Mucosa of descending colon (tissue), 3 donors: ENCODE measurements around the gene CORO1C. TPM values are rescaled to one million over a fixed set of nuclear protein-coding genes. Genes with fewer than 3 reads are reported as not detected.

Experiments
- ATAC-seq: fragments of 200-7000 bp; cut with Tn5 transposase; one replicate; pipeline ENCODE4 v1.9.1; 2020; ENCODE audit warnings: mild to moderate bottlenecking, moderate library complexity
- DNase-seq, 3 donors: peaks; one replicate each; pipeline ENCODE4 v3.0.0-alpha.2; 2020
- H3K36me3 ChIP-seq: fragments of 200-600 bp; one replicate; pipeline ENCODE4 v1.8.0; 2021; ENCODE audit warnings: low read depth, mild to moderate bottlenecking
- H3K4me1 ChIP-seq: fragments of 200-600 bp; one replicate; pipeline ENCODE4 v1.8.0; 2021; ENCODE audit warnings: low read depth, mild to moderate bottlenecking
- H3K4me3 ChIP-seq: fragments of 200-600 bp; one replicate; pipeline ENCODE4 v1.8.0; 2021; ENCODE audit warnings: mild to moderate bottlenecking
- H3K9me3 ChIP-seq: fragments of 200-600 bp; one replicate; pipeline ENCODE4 v1.8.0; 2021; ENCODE audit warnings: mild to moderate bottlenecking
- intact Hi-C, 2 donors: fragments of 100-400 bp; cut with DNase I in 1 of 2; cut with micrococcal nuclease in 1 of 2; formaldehyde crosslinking; loops; one replicate each; pipeline versions ENCODE4 v1.11.0 to v1.11.1; 2022; cut with DNase I, micrococcal nuclease
- total RNA-seq, 3 donors: library from RNA; stranded (reverse); fragmentation: NEBNext Ultra II Directional in 2 of 3; extraction: Animal tissue kit (Norgen Biotek cat#: 25700) in 2 of 3; gene quantifications; one replicate each; pipeline versions ENCODE4 v1.2.1 to v1.2.4, GENCODE V29; 2021 to 2023
- TF ChIP-seq, protein P1 (sequence below): fragments of 200-600 bp; IDR thresholded peaks from one replicate; pipeline ENCODE4 v1.8.0; 2022; ENCODE audit warnings: antibody characterized with exemption, mild to moderate bottlenecking
- donor health status: DM: no; HTN: no; CAD: no; lungs with moderate emphysema.
- donor health status: DM: no; HTN: no; CAD: no.
- donor health status: DM: no; HTN: yes; CAD: no.

Gene CORO1C
- total RNA-seq, 3 donors from 2014 or later = 80.5 to 328 (median 123) TPM

GRCh38 chr12:108699955-108700563 lies 31.3 kb downstream of the CORO1C start:
- Histone ChIP-seq H3K4me1 (peaks cover 6% of the 10 kb centered on the region), H3K4me3 (no peak overlapping the region), H3K9me3 (no peaks in the 10 kb centered on the region), H3K36me3 (no peaks in the 10 kb centered on the region)
- intact Hi-C loops = no loop called here
- no peak for ATAC-seq
- TF ChIP-seq, protein P1, sequence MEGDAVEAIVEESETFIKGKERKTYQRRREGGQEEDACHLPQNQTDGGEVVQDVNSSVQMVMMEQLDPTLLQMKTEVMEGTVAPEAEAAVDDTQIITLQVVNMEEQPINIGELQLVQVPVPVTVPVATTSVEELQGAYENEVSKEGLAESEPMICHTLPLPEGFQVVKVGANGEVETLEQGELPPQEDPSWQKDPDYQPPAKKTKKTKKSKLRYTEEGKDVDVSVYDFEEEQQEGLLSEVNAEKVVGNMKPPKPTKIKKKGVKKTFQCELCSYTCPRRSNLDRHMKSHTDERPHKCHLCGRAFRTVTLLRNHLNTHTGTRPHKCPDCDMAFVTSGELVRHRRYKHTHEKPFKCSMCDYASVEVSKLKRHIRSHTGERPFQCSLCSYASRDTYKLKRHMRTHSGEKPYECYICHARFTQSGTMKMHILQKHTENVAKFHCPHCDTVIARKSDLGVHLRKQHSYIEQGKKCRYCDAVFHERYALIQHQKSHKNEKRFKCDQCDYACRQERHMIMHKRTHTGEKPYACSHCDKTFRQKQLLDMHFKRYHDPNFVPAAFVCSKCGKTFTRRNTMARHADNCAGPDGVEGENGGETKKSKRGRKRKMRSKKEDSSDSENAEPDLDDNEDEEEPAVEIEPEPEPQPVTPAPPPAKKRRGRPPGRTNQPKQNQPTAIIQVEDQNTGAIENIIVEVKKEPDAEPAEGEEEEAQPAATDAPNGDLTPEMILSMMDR = no peak
- DNase-seq = no peak

- H3K9me3 ChIP-seq = no peaks in the 10 kb centered on the region
- intact Hi-C loops = no loop called here
- TF ChIP-seq, protein P1 = no peak
- no peaks in the 10 kb centered on the region for H3K36me3 ChIP-seq
- DNase-seq (no peak), ATAC-seq (no peak)
- peaks cover 3% of the 10 kb centered on the region for H3K4me1 ChIP-seq
- no peak overlapping the region for H3K4me3 ChIP-seq
These were observed 33.4 kb downstream of the CORO1C start for GRCh38 chr12:108697905-108698304.

GRCh38 chr12:108696996-108697290 lies 34.4 kb downstream of the CORO1C start:
- Histone ChIP-seq H3K4me1 (peaks cover 10% of the 10 kb centered on the region), H3K36me3 (no peaks in the 10 kb centered on the region), H3K4me3 (no peak overlapping the region), H3K9me3 (no peaks in the 10 kb centered on the region)
- ATAC-seq = no peak
- intact Hi-C loops = no loop called here
- DNase-seq = no peak
- TF ChIP-seq, protein P1 = no peak

- Histone ChIP-seq H3K4me3 (no peak overlapping the region), H3K9me3 (no peaks in the 10 kb centered on the region), H3K36me3 (peaks cover 4% of the 10 kb centered on the region), H3K4me1 (peaks cover 12% of the 10 kb centered on the region)
- TF ChIP-seq, protein P1 = no peak
- intact Hi-C loops = no loop called here
- ATAC-seq (no peak), DNase-seq (no peak)
These were observed 35.0 kb downstream of the CORO1C start for GRCh38 chr12:108696111-108696995.

GRCh38 chr12:108694812-108695278 lies 36.5 kb downstream of the CORO1C start:
- Histone ChIP-seq H3K9me3 (no peaks in the 10 kb centered on the region), H3K4me3 (no peak overlapping the region), H3K4me1 (peaks cover 26% of the 10 kb centered on the region), H3K36me3 (peaks cover 4% of the 10 kb centered on the region)
- TF ChIP-seq, protein P1 = no peak
- intact Hi-C loops = no loop called here
- DNase-seq (no peak), ATAC-seq (no peak)
